GM18505 (cell line): ENCODE data around the gene SPIRE2.

ENCODE experiments used
- ATAC-seq: cut with Tn5 transposase; IDR thresholded peaks from one replicate; pipeline ENCODE4 v1.9.1; 2021; ENCODE audit not compliant: unreplicated experiment
- POLR2A ChIP-seq: IDR thresholded peaks from 4 replicates; pipeline ENCODE4 v1.6.1; 2011; ENCODE audit warnings: borderline replicate concordance; ENCODE audit not compliant: insufficient read depth, insufficient read length; ENCODE audit errors: extremely low read depth

The SPIRE2 gene

DNA sequence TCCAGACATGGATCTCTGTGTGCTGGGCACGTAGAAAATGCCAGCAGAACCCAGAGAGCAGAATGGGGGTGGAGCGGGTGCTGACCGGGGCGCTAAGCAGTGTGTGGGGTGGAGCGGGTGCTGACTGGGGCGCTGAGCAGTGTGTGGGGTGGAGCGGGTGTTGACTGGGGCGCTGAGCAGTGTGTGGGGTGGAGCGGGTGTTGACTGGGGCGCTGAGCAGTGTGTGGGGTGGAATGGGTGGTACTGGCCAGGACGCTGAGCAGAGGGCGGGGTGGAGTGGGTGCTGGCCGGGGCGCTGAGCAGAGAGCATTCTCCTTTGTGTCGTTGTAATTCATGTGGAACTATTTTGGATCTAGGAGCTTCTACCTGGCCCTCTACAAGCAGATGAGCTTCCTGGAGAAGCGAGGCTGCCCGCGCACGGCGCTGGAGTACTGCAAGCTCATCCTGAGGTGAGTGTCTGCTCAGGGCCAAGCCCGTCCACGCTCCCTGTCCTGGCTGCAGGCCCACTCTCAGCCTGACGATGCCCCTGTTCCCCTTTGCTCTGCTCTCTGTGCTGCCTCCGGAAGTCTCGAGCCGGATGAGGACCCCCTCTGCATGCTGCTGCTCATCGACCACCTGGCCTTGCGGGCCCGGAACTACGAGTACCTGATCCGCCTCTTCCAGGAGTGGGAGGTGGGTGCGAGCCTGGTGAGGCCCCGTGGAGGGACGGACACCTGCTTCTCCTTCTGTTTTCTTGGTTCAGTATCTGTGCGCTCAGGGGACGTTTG is 70.1 kb downstream of the SPIRE2 start:
- TF ChIP-seq POLR2A, result no peak
- no peak for ATAC-seq

DNA sequence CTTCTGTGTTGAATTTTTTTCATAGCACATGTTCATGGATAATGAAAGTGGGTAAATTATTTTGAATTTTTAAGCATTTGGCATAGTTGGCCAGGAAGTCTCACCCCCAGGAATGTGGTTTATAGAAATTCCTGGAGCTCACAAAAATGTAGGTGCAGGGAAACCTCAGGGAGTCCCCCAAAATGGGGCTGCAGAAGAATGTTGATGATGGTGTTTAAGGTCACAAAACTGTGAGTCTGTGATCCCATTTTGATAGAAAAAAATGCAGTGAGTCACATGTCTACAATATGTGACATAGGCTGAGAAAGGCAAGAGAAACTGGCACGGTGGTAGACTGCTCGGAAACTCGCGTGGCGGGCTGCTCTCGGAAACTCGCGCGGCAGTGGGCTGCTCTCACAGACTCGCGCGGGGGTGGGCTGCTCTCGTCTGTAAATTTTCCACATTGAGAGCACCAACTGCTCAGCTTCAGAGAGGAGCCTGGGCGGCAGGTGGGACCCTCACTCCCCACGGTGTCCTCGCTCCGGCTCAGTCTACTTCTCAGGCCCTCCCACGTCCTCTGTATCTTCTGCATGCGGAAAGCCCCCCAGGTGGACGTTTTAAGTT is 71.7 kb downstream of the SPIRE2 start:
- ATAC-seq, result no peak
- TF ChIP-seq POLR2A, result no peak

DNA sequence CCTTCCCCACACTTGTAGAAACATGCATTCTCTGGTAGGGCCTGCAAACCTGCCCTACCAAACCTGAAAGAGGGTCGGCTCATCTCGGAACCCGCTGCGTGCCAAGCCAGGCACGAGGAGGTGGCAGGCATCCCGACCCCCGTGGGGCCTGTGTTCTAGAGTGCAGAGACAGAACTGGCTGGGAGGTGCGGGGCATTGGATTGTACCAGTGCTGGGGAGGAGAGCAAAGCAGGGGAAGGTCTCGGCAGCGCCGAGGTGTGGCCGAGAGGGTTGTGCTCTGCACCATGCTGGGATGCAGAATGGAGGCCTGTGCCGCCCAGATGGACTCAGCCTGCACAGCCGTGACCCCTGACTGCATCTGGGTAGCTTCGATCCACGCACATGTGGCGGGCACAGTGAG is 72.6 kb downstream of the SPIRE2 start:
- no peak for TF ChIP-seq POLR2A
- no peak for ATAC-seq

DNA sequence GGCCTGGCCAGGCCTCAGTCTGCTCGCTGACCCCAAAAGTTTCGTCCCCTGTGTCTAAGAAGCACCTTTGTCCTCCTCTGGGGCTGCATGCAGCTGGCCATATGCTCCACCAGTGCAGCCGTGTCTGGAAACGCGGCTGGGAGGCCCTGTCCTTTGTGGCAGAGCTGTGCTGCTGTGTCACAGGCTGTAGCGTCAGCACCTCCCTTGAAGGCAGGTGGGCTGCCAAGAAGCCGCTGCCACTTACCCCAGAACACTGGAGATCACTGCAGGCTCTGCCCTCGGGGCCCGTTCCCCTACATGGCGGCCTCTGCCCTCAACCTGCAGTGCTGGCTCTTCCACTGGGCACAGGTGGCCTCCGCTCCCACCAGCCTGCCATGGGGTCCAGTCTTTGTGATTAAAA is 74.7 kb downstream of the SPIRE2 start:
- no peak for ATAC-seq
- no peak for TF ChIP-seq POLR2A

DNA sequence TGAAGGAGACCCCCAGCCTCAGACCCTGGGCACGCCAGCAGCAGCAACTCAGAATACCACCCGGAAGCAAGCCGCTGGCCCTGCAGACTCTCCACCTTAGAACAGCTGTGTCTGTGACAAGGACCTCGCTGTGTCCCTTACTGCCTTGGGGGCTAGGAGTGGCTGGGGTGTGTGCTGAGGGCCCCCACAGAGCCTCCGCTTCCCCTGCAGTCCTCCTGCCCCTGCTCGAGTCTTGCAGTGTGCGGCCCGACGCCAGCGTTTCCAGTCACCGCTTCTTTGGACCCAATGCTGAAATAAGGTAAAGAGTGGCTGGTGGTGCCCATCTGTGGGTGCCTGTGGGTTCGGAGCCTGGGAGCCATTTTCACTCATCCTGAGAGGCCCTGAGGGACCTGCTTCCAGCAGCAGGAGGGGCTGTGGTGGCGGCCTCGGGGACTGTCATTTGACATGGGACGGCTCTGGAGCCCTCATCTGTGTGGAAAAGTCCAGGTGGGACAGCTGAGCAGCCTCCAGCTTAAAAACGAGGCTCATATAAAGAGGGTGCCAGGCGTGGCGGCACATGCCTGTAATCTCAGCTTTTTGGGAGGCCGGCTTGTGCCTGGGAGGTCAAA is 75.7 kb downstream of the SPIRE2 start:
- TF ChIP-seq POLR2A, result no peak
- ATAC-seq, result no peak

DNA sequence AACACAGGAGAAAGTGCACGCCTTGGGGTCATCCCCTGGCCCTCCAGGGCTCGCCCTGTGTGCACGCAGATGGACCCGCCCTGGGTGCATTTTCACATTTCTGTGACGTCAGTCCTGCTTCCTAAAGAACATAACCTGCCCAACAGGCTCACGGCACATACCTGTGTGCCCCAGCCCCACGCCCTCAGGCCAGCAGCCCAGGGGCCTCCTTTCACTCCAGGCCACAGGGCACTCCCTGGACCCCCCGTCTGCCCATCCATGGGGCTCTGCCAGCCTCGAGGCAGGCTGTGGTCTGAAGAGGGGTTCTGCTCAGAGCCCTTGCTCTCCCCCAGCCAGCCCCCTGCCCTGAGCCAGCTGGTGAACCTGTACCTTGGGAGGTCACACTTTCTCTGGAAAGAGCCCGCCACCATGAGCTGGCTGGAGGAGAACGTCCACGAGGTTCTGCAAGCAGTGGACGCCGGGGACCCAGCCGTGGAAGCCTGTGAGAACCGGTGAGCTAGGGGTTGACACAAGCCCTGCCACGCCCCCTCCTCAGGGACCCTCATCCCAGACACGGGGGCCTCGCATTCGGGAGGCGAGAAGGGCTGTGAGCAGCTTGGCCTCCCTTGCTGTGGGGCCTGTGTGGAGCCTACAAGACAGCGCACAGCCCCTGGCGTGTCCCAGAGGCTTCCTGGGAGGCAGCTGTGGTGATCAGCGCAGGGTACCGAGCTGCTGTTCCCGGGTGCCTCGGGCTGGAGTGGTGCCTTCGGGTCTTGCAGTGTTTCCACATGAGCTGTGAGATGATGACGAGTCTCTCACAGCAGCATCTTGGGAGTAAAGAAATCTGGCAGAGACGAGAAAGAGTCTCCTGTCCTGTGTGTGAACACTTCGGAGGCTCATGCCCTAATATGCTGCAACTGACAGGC is 76.6 kb downstream of the SPIRE2 start:
- no peak for ATAC-seq
- peak; percentile 16 for TF ChIP-seq POLR2A

DNA sequence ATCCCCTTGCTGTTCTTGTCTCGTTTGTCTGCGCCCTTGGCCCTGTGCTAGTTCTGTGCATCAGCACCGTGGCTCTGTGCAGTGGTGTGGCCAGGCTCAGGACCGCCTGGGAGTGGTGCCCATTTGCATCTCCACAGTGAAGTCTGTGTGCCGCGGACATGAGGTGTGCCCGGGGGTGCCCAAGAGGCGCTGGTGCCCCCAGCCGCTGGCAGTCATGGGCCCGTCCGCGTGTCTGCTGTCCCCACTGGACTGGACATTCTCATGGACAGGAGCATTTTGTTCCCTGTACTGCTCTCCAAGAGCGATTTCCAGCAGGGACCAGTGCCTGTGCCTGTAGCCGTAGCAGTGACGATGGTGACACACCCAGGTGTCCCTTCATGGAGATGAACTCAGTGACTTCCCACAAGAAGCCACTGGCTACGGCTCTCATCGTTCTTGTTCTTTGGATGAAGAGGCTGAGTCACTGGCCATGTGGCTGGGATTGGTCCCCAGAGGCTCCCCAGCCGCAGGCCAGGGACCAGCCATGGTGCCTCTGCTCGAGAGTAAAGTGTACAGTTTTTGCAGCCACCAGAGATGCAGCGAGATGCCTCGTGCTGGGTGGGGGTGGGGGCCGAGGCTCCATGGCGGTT is 77.3 kb downstream of the SPIRE2 start:
- TF ChIP-seq POLR2A, result no peak
- ATAC-seq, result no peak

DNA sequence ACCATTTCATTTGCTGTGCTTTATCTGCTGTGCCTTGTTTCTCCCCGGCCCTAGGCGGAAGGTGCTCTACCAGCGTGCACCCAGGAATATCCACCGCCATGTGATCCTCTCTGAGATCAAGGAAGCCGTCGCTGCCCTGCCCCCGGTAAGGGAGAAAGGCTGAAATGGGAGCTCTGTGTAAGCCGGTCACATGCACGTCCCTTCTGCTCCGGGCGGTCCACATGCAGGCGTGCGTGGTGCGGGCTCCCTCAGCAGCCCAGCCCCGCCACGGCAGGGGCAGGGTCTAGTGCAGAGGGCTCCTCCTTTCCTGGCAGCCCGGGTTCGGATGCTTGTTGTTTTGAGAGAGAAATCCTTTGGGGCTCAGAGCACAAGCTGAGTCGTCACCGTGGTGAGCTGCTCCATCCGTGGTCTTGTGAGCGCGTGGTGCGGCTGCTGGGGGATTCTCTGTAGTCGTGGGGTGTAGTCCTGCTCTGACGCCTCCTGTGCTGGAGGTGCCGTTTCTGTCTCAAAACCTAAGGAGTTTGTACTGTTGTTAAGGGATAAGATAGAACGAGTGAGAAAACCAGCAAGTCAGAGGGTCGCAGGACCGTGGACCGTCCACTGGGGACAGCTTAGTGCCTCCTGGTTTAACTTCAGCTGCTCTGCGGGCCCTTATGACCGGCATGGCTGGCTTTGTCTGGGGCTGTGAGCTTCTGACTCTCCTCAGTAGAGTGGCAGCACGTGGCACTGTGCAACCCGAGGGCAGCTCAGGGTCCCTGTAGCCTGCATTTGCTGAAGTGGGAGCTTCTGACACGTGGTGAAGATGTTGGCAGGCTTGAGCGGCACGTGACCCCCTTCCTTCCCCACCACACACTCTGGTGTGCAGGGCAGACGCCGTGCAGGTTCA is 78.1 kb downstream of the SPIRE2 start:
- ATAC-seq, result no peak

DNA sequence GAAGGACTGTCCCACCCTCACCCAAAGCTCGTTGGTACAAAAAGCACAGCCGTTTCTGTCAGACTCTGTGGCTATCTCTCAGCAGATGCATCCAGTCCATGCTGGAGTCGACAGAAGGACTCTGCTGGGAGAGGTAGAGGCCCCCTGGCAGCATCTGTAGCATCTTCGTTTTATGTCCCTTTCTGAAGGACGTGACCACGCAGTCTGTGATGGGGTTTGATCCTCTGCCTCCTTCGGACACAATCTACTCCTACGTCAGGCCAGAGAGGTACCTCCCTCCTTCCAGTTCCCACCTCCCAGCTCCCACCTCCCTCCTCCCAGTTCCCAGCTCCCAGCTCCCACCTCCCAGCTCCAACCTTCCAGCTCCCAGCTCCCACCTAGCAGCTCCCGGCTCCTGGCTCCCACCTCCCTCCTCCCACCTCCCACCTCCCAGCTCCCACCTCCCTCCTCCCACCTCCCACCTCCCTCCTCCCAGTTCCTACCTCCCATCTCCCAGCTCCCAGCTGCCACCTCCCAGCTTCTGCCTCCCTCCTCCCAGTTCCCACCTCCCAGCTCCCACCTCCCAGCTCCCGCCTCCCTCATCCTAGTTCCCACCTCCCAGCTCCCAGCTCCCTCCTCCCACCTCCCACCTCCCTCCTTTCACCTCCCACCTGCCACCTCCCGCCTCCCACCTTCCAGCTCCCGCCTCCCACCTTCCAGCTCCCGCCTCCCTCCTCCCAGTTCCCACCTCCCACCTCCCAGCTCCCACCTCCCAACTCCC is 79.0 kb downstream of the SPIRE2 start:
- ATAC-seq, result no peak
- no peak for TF ChIP-seq POLR2A

More for the DNA sequence above, 78.1 kb downstream of the SPIRE2 start:
- TF ChIP-seq POLR2A, result no peak

DNA sequence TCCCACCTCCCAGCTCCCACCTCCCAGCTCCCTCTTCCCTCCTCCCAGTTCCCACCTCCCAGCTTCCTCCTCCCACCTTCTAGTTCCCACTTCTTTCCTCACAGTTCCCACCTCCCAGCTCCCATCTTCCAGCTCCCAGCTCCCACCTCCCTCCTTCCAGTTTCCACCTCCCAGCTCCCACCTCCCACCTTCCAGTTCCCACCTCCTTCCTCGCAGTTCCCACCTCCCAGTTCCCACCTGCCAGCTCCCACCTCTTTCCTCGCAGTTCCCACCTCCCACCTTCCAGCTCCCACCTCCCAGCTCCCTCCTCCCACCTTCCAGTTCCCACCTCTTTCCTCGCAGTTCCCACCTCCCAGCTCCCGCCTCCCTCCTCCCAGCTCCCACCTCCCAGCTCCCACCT is 80.0 kb downstream of the SPIRE2 start:
- ATAC-seq, result no peak
- TF ChIP-seq POLR2A, result no peak
